ENCODE results near the gene MYBPH.

The MYBPH gene

GRCh38 chr1:203178083-203178482 is 2.5 kb upstream of the MYBPH start:
- DNase-seq: no peak

- DNase-seq: no peak
These were observed 1.9 kb upstream of the MYBPH start for GRCh38 chr1:203177470-203178039.

- DNase-seq: no peak
These were observed 1.4 kb upstream of the MYBPH start for GRCh38 chr1:203177036-203177405.

- DNase-seq: no peak
These were observed 828 bp upstream of the MYBPH start for GRCh38 chr1:203176273-203177035.

GRCh38 chr1:203175827-203176241 is 208 bp upstream of the MYBPH start:
- DNase-seq: no peak

GRCh38 chr1:203174324-203174985 is 1.2 kb downstream of the MYBPH start:
- no peak for DNase-seq

- DNase-seq: no peak
These were observed 2.1 kb downstream of the MYBPH start for GRCh38 chr1:203173566-203173965.

- DNase-seq: peak; percentile 10
These were observed 2.5 kb downstream of the MYBPH start for GRCh38 chr1:203173011-203173555.

- DNase-seq: peak; percentile 42
These were observed 3.2 kb downstream of the MYBPH start for GRCh38 chr1:203172184-203173010.

GRCh38 chr1:203171341-203172183 is 4.1 kb downstream of the MYBPH start:
- no peak for DNase-seq

- peak; percentile 11 for DNase-seq
These were observed 4.8 kb downstream of the MYBPH start for GRCh38 chr1:203170625-203171330.

GRCh38 chr1:203169770-203170520 is 5.7 kb downstream of the MYBPH start:
- peak; percentile 5 for DNase-seq

- no peak for DNase-seq
These were observed 6.6 kb downstream of the MYBPH start for GRCh38 chr1:203168991-203169390.

GRCh38 chr1:203168256-203168786 is 7.3 kb downstream of the MYBPH start:
- peak; percentile 8 for DNase-seq

- peak; percentile 12 for DNase-seq
These were observed 7.8 kb downstream of the MYBPH start for GRCh38 chr1:203167913-203168200.

- DNase-seq: no peak
These were observed 8.4 kb downstream of the MYBPH start for GRCh38 chr1:203167026-203167912.

- no peak for DNase-seq
These were observed 9.3 kb downstream of the MYBPH start for GRCh38 chr1:203166192-203166940.

- DNase-seq: no peak
These were observed 9.8 kb downstream of the MYBPH start for GRCh38 chr1:203165800-203166161.
